C4-2B (cell line): ENCODE data around the gene CAMKV.

ENCODE experiments used
- ZFX ChIP-seq: fragments of 450-650 bp; IDR thresholded peaks from 2 replicates; pipeline ENCODE4 v1.6.1; 2017
- TF ChIP-seq, protein P1 (sequence below): fragments of 450-650 bp; conservative IDR thresholded peaks from 2 replicates; pipeline ENCODE4 v1.5.1; 2017; ENCODE audit warnings: mild to moderate bottlenecking

DNA sequence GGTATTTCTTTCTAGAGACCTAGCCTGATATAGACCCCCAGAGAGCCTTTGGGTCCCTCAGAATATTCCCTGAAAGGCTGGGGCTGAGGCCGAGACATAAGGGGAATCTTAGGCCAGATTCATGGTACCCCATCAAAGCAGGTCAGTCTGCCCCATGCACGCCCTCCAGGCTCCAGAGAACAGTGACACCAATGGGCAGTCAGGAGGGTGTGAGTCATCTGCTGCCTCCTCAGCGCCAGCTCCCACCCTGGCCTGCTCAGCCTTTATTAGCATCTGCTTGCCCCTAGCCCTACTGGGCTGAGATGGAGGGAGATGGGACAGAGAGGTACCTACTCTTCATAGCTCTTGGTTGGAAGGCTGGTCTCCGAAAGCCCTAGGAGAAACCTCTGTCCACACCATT lies 14.3 kb upstream of the CAMKV start:
- TF ChIP-seq, protein P1, sequence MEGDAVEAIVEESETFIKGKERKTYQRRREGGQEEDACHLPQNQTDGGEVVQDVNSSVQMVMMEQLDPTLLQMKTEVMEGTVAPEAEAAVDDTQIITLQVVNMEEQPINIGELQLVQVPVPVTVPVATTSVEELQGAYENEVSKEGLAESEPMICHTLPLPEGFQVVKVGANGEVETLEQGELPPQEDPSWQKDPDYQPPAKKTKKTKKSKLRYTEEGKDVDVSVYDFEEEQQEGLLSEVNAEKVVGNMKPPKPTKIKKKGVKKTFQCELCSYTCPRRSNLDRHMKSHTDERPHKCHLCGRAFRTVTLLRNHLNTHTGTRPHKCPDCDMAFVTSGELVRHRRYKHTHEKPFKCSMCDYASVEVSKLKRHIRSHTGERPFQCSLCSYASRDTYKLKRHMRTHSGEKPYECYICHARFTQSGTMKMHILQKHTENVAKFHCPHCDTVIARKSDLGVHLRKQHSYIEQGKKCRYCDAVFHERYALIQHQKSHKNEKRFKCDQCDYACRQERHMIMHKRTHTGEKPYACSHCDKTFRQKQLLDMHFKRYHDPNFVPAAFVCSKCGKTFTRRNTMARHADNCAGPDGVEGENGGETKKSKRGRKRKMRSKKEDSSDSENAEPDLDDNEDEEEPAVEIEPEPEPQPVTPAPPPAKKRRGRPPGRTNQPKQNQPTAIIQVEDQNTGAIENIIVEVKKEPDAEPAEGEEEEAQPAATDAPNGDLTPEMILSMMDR: no peak
- no peak for TF ChIP-seq ZFX
